Body of pancreas (tissue), 4 donors: ENCODE results near the gene ELOA.

Source experiments
- CTCF ChIP-seq, 7 experiments: fragments of 450-650 bp in 4 of 7; fragments of 200-600 bp in 3 of 7; sonication (generic) in 3 of 7; IDR thresholded peaks; one replicate each; pipeline ENCODE4 v1.5.1; 2016 to 2019; ENCODE audit warnings: antibody characterized with exemption in 7 of 7
- POLR2A ChIP-seq, 3 donors: fragments of 450-650 bp; IDR thresholded peaks; one replicate each; pipeline ENCODE4 v1.6.1; 2016; ENCODE audit warnings: antibody characterized with exemption in 3 of 3, mild to moderate bottlenecking in 2 of 3

- no peak for TF ChIP-seq CTCF (IDR thresholded peaks at IDR 0.05)
- no peak for TF ChIP-seq POLR2A (IDR thresholded peaks at IDR 0.05)
Measured at GRCh38 chr1:23799255-23799569, 55.9 kb downstream of the ELOA start.
